SIG-M5 (cell line): ENCODE measurements around the gene CDH23.
"Not testable (repeated sequence)": the region's sequence is repeated elsewhere in the genome, so short reads cannot be mapped to it uniquely, and the experiment has no call there.

Experiments used
- DNase-seq: peaks from one replicate; lab custom pipeline; 2025; lab: John Stamatoyannopoulos, UW

The CDH23 gene

DNA sequence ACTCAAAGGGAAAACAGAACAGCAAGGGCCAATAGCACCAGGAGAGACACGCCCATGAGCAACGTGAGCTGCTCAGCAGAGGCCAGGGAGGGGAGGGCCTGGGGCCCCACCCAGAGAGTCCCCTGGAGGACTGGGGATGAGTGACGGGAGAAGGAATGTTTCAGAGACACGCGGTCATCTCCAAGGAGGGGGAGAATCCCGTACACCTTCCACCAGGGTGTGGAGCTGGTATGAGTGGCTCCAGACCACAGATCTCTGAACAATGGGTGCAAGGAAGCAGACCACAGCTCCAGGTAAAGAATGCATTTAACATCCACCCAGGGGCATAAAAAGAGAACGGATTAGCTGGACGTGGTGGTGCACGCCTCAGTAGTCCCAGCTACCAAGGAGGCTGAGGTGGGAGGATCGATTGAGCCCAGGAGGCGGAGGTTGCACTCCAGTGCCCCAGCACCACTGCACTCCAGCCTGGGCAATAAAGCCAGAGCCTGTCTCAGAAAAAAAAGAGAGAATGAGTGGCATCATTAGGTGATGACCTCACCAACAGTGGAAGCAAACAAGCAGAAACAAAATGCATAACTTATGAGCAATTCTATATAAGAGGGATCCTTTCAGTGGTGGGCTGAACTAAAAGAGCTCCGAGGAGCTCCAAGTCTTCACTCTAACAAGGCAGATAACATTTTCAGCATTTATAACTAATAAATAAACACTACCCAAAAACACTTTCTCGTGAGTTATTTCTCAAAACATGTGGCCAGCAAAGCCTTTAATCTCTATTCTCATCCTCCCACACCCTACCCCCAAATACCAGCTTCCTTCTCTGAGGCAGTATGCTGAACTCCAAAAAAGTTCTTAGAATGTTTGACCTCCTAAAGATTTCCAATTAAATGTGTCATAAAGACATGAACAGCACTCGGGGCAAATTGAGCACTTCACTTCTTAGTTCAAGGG, 441.8 kb downstream of the CDH23 start:
- no peak for DNase-seq

DNA sequence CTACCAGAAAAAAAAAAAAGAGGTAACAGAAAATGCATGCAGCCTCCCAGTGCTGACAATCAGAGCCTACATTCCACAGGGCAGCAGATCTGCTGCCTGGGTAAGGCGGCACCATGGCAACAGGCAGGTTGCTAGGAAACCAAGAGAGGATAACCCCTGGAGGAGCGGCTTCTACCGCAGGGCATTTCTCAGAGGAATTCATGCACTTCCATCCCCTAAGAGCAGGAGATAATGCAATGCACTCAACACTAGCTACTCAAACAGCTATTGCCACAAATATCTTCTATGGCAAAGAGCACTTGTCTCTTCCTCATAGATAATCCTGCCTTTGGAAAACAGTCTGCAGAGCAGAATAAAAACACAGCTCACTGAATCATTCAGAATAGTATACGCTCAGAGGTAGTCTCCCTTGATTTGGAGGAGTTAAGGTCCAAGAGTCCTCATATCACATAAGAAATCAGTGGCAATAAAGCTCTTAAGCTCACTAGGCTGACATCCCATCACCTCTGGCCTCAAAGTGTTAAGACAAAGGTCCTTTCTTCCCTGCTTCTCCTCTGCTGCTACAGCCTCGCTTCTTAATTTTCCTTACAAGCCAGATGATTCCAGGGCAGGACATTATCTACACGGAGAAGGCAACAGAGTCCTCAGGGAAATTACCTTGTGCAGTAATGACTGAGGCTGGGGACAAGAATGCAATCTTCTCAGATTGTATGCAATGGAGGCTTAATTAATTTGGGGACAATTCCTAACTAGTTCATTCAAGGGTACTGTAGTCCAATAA, 443.6 kb downstream of the CDH23 start:
- DNase-seq: no peak

DNA sequence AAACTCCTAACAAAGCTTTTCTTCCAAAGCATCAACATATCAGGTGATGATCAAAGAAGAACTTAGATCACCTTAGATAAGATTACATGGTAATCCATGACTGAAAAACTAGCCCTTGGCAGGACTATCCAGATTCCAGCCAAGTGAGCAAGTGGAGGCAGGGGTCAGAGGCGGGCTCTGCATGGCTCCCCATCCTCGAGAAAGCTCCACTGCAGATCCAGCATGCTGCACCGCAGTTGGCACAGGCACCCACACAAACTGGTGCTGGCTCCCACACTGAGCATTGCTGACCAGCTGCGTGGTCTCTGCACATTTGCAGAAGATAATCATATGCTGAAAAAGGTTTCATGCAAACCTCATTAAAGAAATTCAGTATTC, 444.2 kb downstream of the CDH23 start:
- DNase-seq: no peak

DNA sequence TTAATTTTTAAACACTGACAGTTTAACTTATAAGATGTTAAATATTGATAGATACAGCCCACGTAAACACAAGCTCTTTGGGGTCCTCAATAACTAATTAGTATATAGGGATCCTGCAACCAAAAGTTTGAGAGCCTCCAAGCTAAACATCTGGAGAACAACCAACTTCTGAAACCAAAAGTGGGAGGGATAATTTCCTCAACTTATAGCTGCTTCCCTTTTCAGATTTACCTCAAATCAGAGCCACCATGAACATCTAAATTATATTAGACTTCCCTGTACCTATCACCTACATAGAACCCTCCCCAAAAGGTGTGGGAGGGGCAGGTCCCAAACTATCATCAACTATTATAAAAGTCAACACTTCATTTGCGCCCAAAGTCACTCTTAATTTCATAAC, 445.7 kb downstream of the CDH23 start:
- no peak for DNase-seq

DNA sequence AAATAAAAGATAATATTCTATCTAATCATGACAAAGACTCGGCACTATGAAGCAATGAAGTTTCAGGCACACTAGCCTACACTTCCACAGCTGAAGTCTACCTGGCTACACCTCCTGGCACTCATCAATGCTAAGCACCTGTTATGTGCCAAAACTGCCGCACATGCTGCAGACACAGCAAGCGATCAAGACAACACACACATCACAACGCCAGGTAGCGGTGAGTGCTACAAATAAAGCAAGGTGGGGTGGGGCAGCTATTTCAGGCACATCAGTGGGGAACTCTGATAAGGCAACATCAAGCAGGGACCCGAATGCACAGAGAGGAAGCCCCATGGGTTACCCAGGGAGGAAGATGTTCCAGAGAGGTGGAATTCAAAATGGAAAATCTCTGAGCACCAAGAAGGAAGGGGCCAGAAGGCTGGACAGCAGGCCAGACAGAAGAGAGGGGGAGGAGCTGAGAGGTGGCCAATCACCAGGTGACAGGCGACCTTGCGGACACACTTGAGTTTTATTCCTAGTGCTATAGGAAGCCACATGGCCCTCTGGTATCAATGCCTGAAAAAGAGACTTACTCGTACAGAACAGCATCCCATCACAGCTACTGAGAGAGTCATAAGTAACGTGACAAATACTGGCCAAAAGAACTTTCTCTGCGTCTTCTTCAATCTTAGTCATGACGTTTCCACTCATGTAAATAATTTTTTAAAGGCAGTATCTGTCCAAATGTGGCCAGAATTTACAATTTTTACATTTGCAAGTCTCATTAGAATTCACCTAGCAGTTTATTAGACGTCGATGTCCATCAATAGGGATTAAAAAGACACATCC, 446.4 kb downstream of the CDH23 start:
- no peak for DNase-seq

DNA sequence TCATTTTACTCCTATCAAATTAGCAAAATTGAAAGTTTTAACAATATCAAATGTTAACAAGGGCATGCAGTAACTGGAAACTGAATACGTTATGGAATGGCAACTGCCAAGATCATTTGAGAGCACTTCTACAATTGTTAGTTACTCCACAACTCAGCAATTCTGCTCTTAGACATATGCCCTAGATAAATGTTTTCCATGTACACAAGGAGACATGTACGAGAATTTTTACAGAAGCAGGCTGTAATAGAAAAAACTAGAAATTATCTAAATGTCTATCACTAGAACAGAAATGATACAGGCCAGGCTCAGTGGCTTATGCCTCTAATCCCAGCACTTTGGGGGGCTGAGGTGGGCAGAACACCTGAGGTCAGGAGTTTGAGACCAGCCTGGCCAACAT, 447.4 kb downstream of the CDH23 start:
- DNase-seq: no peak

DNA sequence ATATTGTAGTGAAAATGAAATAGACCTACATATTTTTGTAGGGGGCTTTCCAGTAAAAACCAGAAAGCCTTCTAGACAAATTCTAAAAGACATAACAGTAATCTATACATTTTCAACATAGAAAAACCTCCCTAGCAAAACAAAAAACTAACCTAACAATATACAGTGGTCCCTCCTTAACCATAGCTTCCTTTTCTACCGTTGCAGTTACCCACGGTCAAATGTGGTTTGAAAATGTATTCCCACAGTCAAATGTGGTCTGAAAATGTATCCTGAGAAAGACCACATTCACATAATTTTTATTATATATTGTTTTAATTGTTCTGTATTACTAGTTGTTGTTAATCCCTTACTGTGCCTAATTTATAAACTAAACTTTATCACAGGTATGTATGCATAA, 448.0 kb downstream of the CDH23 start:
- no peak for DNase-seq

DNA sequence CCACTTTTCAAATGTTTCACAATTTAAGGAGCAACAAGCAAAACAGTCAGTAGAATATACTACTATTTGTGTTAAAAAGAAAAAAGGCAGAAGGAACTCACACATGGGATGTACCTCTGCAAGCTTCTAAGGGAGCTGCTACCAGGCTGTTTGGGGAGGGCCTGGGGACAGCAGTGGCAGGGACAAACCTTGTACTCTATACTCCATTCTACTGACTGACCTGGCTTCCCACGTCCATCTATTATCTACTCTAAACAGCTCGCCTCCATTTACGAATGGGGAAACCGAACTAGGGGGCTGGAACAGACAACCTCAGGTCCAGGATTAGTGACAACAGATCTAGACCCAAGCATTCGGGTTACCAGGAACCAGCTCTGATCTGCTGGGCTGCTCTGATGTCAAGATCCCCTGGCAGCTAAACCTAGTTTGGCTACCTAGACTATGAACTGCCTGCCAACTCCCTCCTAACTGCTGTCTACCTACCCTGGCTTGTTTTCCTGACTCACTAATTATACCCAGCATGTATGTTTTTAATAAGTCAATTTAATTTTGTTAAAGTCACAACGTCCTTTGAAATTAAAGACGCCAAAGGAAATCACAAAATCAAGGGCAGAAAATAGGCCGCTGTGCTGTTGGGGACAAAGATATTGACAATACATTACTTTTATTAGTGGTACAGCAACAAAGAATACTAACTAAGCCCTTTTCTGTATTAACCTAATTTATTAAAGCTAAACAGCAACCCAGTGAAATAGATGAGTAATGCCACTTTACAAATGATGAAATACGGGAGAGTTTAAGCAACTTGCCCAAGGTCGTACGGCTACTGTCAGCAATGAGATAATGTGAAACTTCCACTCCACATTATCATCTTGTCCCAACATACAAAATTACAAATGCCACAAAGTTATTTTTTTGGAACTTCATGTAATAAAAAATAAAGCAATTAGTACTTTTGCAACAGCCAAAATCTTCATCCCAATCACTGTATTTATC, 449.0 kb downstream of the CDH23 start:
- DNase-seq: no peak

- DNase-seq: no peak
Measured at GRCh38 chr10:71846816-71847215, 450.1 kb downstream of the CDH23 start.

DNA sequence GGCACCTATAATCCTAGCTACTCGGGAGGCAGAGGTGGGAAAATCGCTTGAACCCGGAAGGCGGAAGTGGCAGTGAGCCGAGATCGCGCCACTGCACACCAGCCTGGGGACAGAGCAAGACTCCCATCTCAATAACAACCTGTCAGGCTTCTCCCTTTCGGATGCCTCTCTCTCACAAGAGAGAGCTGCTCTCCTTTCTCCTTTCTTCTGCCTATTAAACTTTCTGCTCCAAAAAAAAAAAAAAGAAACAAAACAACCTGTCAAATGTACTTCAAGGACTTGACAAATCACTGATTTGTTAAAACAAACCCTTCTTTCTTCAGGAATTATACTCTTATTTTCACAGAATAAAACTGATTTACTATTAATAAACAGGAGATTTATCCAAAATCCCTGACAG, 450.7 kb downstream of the CDH23 start:
- DNase-seq: no peak

DNA sequence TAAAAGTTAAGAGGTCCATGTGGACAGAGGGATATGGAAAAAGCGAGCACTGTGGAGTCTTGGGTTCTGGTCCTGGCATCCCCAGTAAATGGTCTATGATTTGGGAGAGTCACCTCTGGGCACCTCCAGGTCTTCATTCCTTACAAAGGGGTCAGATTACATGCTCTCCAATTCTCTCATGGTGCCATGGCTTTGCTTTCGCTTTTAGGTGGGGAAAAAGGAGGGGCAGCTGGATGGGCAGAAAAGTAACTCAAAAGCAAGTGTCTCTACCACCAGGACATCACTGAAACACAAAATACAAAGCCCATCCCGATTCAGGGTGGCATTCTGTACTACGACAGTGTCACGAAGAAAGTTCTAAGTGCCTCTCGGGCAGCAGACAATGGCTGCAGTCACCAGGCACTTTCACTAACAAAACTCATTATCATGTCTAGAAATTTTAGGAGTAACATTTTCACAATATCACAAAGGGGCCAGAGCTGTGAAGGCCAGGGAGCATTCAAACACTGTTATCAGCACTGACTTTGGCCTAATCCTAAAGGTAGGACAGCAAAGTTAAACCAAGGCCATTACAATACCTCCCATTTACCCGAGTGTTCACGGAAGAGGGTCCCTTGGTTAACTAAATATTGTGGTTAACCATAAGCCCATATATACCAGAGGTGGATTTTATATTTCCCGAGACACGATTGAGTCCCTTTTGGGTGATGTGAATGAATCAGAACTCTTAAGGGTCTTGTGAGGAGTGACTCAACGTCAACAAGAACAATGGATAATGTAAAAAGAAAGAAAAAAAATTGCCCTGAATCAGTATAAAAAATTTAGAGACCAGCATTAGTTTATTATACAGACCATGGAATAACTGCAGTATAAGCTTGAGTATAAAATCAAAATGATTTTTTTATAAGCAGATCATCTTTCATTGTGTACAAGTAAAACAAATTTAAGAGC, 451.9 kb downstream of the CDH23 start:
- no peak for DNase-seq

- no peak for DNase-seq
Measured at GRCh38 chr10:71849461-71849908, 452.8 kb downstream of the CDH23 start.

DNA sequence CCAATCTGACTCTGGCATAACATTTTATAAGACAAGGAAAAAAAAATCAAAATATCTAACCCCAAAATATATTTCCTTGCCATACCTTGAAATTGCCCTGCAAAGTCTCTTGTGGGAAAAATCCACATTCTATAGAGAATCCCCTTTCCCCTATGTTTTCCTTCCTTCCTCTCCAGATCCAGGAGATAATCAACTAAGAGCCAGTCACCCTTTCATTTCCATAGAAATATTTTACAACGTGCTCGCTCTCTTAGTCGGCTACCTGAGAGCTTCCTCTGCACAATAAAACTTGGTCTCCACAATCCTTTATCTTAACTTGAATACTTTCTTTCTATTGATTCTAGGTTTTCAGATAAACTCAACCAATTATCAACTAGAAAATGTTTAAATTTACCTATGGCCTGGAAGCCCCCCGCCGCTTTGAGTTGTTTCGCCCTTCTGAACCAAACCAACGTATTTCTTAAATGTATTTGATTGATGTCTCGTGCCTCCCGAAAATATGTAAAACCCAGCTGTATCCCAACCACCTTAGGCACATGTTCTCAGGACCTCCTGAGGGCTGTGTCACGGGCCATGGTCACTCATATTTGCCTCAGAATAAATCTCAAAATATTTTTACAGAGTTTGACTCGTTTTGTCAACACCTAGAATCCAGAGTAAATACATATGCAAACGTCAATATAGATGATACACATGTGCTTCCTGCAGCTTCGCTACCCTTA, 453.5 kb downstream of the CDH23 start:
- no peak for DNase-seq

DNA sequence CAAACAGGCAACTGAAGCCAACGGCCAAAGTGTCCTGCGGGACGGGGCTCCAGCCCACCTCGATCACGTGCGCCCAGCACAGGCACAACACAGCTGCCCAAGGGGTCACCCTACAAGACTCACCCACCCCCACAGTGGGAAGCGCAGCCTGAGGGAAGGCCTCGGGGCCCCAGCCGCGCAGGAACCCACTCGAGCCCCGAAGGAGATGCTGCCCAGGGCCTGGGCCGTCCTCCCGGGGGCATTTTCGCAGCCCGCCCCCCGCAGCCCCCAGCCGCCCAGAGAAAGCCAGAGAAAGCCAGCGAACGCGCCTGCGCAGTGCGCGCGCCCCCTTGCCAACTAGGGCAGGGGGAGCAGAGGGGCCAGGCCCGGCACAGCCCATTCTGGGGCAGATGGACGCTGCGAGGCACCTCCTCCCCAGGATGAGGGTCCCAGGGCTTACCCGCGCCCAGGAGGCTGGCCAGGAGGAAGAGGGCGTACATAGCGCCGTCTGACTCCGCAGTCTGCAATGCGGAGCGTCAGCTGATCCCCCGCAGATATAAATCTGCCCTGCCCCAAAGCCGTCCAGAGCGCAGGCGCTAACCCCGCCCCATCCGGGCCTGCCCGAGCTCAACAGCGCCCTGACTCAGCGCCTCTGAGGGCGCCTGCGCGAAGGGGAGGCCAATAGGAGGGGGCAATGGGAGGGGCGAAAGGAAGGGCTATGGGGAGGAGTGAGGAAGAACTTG, 454.2 kb downstream of the CDH23 start, which contains the start of gene PSAP:
PSAP (minus strand) TSS at position 509 of the 722 bp plus-strand sequence; CDS start at position 479, 30 bp downstream.
- peak; percentile 36 for DNase-seq

- DNase-seq: not testable (repeated sequence)
Measured at GRCh38 chr10:71851465-71852095, 454.9 kb downstream of the CDH23 start.

DNA sequence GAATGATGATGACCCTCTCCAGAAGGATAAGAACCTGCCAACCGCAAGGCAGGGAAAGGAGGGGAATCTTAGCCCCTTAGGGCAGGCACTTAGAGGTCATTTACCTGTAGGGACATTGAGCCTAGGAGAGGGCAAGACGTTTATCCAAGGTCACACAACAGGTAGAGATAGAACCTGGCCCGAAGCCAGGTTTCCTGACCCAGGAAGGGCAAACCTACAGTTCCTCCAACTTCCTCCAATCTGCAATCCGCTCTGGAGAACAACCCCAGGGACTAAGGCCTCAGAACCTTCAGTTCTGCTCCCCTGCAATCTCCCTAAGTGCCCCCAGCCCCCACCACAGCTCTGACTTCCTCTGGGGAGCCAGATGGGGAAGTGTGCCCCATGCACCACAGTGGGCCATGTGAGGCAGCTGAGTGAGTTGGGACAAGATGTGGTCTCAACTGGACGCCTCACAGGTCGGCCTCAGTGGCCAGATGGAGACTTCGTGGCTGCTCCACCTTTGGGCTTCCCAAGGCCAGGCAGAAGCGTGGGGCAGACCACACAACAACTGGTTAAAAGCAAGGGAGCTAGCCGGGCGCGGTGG, 455.7 kb downstream of the CDH23 start:
- DNase-seq: no peak

DNA sequence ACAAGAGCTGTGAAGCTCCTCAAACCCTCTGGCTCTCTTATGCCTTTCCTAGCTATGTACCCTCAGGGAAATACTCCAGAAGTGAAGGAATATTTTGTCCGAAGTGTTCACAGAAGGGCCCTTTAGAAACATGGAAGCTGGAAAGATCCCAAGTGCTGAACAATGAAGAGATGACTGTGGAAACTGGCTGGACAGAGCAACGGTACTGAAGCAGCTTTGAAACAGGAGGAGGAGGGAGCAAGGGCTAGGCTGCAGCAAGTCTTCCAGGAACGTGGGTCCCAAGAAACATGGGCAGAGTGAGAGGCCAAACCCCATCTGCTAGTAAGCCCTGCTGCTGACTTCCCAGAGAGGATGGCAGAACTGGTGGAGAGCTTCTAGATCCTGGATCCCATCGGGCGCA, 457.3 kb downstream of the CDH23 start:
- DNase-seq: no peak
